ENCODE results near the gene CELA3B.
"Not testable (repeated sequence)": the region's sequence is repeated elsewhere in the genome, so short reads cannot be mapped to it uniquely, and the experiment has no call there.

Gene CELA3B

DNA sequence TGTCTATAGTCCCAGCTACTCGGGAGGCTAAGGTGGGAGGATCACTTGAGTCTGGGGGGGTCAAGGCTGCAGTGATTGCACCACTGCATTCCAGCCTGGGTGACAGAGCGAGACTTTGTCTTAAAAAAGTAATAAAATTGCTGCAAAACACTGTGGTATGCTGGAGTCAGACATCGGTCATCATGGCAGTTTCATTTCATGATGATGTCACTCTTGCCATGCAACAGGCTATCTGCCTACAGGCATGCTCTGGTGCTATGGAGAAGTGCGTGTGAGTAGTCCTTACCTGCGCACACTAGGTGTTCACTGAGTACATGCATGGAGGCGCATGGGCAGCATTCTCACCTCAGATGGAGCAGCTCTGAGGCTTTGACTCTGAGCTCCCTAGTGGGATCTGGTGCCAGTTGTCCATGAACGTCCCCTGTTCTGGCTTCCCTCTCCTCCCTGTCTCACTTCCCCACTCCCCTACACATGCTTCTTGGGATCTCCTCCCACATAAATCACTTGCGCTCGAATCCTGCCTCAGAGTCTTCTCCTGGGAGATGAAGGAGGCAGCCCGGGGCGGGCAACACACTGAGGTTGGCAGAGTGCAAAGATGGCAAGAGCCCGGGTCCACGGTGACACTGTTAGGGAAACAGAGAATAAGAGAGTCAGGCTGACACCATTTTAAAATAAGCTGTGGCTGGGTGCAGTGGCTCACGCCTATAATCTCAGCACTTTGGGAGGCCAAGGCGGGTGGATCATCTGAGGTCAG lies 10.4 kb upstream of the CELA3B start:
- H3K4me1 ChIP-seq (ENCODE audit: control insufficient read depth, insufficient read depth, low read length): peaks cover 5% of the 10 kb centered on the region
- no peak overlapping the region for H3K9ac ChIP-seq (ENCODE audit: low read length)
- H3K9me3 ChIP-seq (ENCODE audit: control insufficient read depth, low read length): no peaks in the 10 kb centered on the region
- no peaks in the 10 kb centered on the region for H3K36me3 ChIP-seq (ENCODE audit: control insufficient read depth, insufficient read depth, low read length, severe bottlenecking)
- no peak overlapping the region for H3K4me3 ChIP-seq (ENCODE audit: low read length)
- no peaks in the 10 kb centered on the region for H3K27me3 ChIP-seq (replicated peaks; ENCODE audit: control insufficient read depth, insufficient read depth, low read length)
- DNase-seq (ENCODE audit: low read depth): peak; percentile 54

- not testable (repeated sequence) for H3K4me1 ChIP-seq (ENCODE audit: control insufficient read depth, insufficient read depth, low read length); H3K9ac ChIP-seq (ENCODE audit: low read length); H3K27me3 ChIP-seq (replicated peaks; ENCODE audit: control insufficient read depth, insufficient read depth, low read length)
Measured at GRCh38 chr1:21967216-21967615, 9.6 kb upstream of the CELA3B start.

GRCh38 chr1:21969066-21969465 lies 7.8 kb upstream of the CELA3B start:
- H3K27me3 ChIP-seq (replicated peaks; ENCODE audit: control insufficient read depth, insufficient read depth, low read length); DNase-seq (ENCODE audit: low read depth); H3K4me3 ChIP-seq (ENCODE audit: low read length); H3K9me3 ChIP-seq (ENCODE audit: control insufficient read depth, low read length); H3K4me1 ChIP-seq (ENCODE audit: control insufficient read depth, insufficient read depth, low read length); H3K36me3 ChIP-seq (ENCODE audit: control insufficient read depth, insufficient read depth, low read length, severe bottlenecking); H3K9ac ChIP-seq (ENCODE audit: low read length): not testable (repeated sequence)

More at GRCh38 chr1:21967216-21967615, 9.6 kb upstream of the CELA3B start:
- not testable (repeated sequence) for H3K36me3 ChIP-seq (ENCODE audit: control insufficient read depth, insufficient read depth, low read length, severe bottlenecking); H3K9me3 ChIP-seq (ENCODE audit: control insufficient read depth, low read length); DNase-seq (ENCODE audit: low read depth); H3K4me3 ChIP-seq (ENCODE audit: low read length)

DNA sequence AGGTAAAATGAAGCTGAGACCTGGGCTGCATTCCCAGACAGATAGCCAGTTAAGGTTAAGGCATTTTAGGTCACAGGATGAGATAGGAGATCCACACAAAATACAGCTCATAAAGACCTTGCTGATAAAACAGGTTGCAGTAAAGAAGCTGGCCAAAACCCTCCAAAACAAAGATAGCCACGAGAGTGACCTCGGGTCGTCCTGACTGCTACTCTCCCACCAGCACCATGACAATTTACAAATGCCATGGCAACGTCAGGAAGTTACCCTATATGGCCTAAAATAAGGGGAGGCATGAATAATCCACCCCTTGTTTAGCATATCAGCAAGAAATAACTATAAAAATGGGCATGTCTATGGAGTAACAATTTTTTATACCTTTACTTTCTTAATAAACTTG lies 6.3 kb upstream of the CELA3B start:
- not testable (repeated sequence) for DNase-seq (ENCODE audit: low read depth); H3K9ac ChIP-seq (ENCODE audit: low read length); H3K9me3 ChIP-seq (ENCODE audit: control insufficient read depth, low read length); H3K4me1 ChIP-seq (ENCODE audit: control insufficient read depth, insufficient read depth, low read length); H3K4me3 ChIP-seq (ENCODE audit: low read length); H3K36me3 ChIP-seq (ENCODE audit: control insufficient read depth, insufficient read depth, low read length, severe bottlenecking); H3K27me3 ChIP-seq (replicated peaks; ENCODE audit: control insufficient read depth, insufficient read depth, low read length)

GRCh38 chr1:21972973-21973441 lies 3.8 kb upstream of the CELA3B start:
- not testable (repeated sequence) for H3K9me3 ChIP-seq (ENCODE audit: control insufficient read depth, low read length); H3K27me3 ChIP-seq (replicated peaks; ENCODE audit: control insufficient read depth, insufficient read depth, low read length); H3K4me3 ChIP-seq (ENCODE audit: low read length); DNase-seq (ENCODE audit: low read depth); H3K9ac ChIP-seq (ENCODE audit: low read length); H3K36me3 ChIP-seq (ENCODE audit: control insufficient read depth, insufficient read depth, low read length, severe bottlenecking); H3K4me1 ChIP-seq (ENCODE audit: control insufficient read depth, insufficient read depth, low read length)

DNA sequence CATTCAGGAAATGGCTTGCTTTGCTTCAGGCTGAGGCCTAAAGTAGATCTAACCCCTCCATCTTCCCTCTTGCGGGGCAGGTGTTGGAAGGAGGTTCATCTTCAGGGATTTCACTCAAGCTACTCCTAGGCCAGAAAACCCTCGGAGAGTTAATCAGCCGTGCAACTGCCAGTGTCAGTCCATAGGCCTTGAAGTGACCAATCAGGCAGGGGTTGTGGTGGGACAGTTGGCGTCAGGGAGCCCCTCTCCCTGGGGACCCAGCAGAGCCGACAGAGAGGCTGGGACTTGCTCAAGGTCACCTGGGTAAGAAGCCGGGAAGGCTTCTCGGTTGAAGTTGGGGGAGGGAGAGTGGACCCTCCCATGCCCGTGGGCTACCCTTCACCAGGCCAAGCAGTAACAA lies 2.9 kb upstream of the CELA3B start:
- not testable (repeated sequence) for H3K9me3 ChIP-seq (ENCODE audit: control insufficient read depth, low read length); H3K36me3 ChIP-seq (ENCODE audit: control insufficient read depth, insufficient read depth, low read length, severe bottlenecking); H3K27me3 ChIP-seq (replicated peaks; ENCODE audit: control insufficient read depth, insufficient read depth, low read length); H3K4me1 ChIP-seq (ENCODE audit: control insufficient read depth, insufficient read depth, low read length); H3K4me3 ChIP-seq (ENCODE audit: low read length); DNase-seq (ENCODE audit: low read depth); H3K9ac ChIP-seq (ENCODE audit: low read length)

- H3K9ac ChIP-seq (ENCODE audit: low read length); H3K4me3 ChIP-seq (ENCODE audit: low read length); H3K4me1 ChIP-seq (ENCODE audit: control insufficient read depth, insufficient read depth, low read length); H3K36me3 ChIP-seq (ENCODE audit: control insufficient read depth, insufficient read depth, low read length, severe bottlenecking); DNase-seq (ENCODE audit: low read depth); H3K27me3 ChIP-seq (replicated peaks; ENCODE audit: control insufficient read depth, insufficient read depth, low read length); H3K9me3 ChIP-seq (ENCODE audit: control insufficient read depth, low read length): not testable (repeated sequence)
Measured at GRCh38 chr1:21974699-21975098, 2.1 kb upstream of the CELA3B start.

DNA sequence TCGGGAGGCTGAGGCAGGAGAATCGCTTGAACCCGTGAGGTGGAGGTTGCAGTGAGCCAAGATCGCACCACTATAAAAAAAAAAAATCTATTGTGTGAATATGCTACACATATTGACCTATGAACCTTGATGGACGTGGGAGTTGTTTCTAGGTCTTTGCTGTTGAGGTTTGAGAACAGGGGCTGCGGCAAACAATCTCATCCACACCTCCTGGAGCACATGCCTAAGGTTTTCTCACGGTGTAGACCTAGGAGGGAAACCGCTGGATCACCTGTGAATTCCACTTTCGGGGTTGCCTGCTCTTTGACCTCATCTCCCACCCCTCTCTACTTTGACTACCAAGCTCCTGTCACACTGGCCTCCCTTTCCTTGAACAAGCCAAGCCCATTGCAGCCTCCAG lies 1.5 kb upstream of the CELA3B start:
- H3K9me3 ChIP-seq (ENCODE audit: control insufficient read depth, low read length); DNase-seq (ENCODE audit: low read depth); H3K9ac ChIP-seq (ENCODE audit: low read length); H3K4me1 ChIP-seq (ENCODE audit: control insufficient read depth, insufficient read depth, low read length); H3K36me3 ChIP-seq (ENCODE audit: control insufficient read depth, insufficient read depth, low read length, severe bottlenecking); H3K27me3 ChIP-seq (replicated peaks; ENCODE audit: control insufficient read depth, insufficient read depth, low read length); H3K4me3 ChIP-seq (ENCODE audit: low read length): not testable (repeated sequence)

DNA sequence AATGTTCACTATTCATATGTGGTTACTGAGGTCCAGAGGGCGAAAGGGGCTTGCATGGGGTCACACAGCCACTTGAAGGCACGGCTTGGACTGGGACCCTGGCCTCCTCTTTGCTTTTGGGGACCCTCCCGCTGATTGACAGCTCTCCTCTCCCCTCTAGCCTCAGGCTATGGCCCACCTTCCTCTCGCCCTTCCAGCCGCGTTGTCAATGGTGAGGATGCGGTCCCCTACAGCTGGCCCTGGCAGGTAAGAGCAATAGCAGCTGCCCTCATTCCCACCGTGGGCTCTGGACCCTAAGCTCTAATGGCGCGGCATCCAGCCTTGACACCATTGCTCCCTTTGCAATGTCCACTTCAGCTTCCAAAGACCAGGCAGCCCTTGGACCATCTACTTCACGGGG lies 1.4 kb downstream of the CELA3B start:
- DNase-seq (ENCODE audit: low read depth); H3K27me3 ChIP-seq (replicated peaks; ENCODE audit: control insufficient read depth, insufficient read depth, low read length); H3K36me3 ChIP-seq (ENCODE audit: control insufficient read depth, insufficient read depth, low read length, severe bottlenecking); H3K9me3 ChIP-seq (ENCODE audit: control insufficient read depth, low read length); H3K9ac ChIP-seq (ENCODE audit: low read length); H3K4me3 ChIP-seq (ENCODE audit: low read length); H3K4me1 ChIP-seq (ENCODE audit: control insufficient read depth, insufficient read depth, low read length): not testable (repeated sequence)

- H3K9me3 ChIP-seq (ENCODE audit: control insufficient read depth, low read length); DNase-seq (ENCODE audit: low read depth); H3K4me3 ChIP-seq (ENCODE audit: low read length); H3K27me3 ChIP-seq (replicated peaks; ENCODE audit: control insufficient read depth, insufficient read depth, low read length); H3K36me3 ChIP-seq (ENCODE audit: control insufficient read depth, insufficient read depth, low read length, severe bottlenecking); H3K4me1 ChIP-seq (ENCODE audit: control insufficient read depth, insufficient read depth, low read length); H3K9ac ChIP-seq (ENCODE audit: low read length): not testable (repeated sequence)
Measured at GRCh38 chr1:21980515-21981220, 3.8 kb downstream of the CELA3B start.

- H3K4me1 ChIP-seq (ENCODE audit: control insufficient read depth, insufficient read depth, low read length); DNase-seq (ENCODE audit: low read depth): not testable (repeated sequence)
Measured at GRCh38 chr1:21981253-21981652, 4.4 kb downstream of the CELA3B start.

More at GRCh38 chr1:21981253-21981652, 4.4 kb downstream of the CELA3B start:
- not testable (repeated sequence) for H3K9me3 ChIP-seq (ENCODE audit: control insufficient read depth, low read length); H3K4me3 ChIP-seq (ENCODE audit: low read length); H3K9ac ChIP-seq (ENCODE audit: low read length); H3K36me3 ChIP-seq (ENCODE audit: control insufficient read depth, insufficient read depth, low read length, severe bottlenecking); H3K27me3 ChIP-seq (replicated peaks; ENCODE audit: control insufficient read depth, insufficient read depth, low read length)

Measured in adipocyte (in vitro differentiated cells).